Stimulated activated CD8-positive, alpha-beta memory T cell treated with anti-CD3 and anti-CD28 coated beads, Interleukin-12 subunit alpha, Interleukin-12 subunit beta, amount 100 ng/mL, for 24 hours (primary cell): ENCODE measurements around the gene NEURL1.

ENCODE experiments used
- DNase-seq: peaks from one replicate; pipeline ENCODE4 v3.0.0-alpha.2; 2020; ENCODE audit errors: extremely low read depth

NEURL1 gene

GRCh38 chr10:103546401-103546800 is 52.9 kb downstream of the NEURL1 start:
- DNase-seq = no peak

- DNase-seq = no peak
Measured at GRCh38 chr10:103547391-103547946, 54.0 kb downstream of the NEURL1 start.

GRCh38 chr10:103548006-103548405 is 54.5 kb downstream of the NEURL1 start:
- DNase-seq = no peak

- no peak for DNase-seq
Measured at GRCh38 chr10:103548581-103549348, 55.3 kb downstream of the NEURL1 start.

GRCh38 chr10:103549349-103549685 is 55.8 kb downstream of the NEURL1 start:
- no peak for DNase-seq

GRCh38 chr10:103550229-103550628 is 56.7 kb downstream of the NEURL1 start:
- no peak for DNase-seq

- no peak for DNase-seq
Measured at GRCh38 chr10:103551619-103552602, 58.4 kb downstream of the NEURL1 start.

GRCh38 chr10:103552856-103553742 is 59.6 kb downstream of the NEURL1 start:
- DNase-seq = no peak

GRCh38 chr10:103553743-103554487 is 60.4 kb downstream of the NEURL1 start:
- DNase-seq = no peak

GRCh38 chr10:103554488-103555324 is 61.2 kb downstream of the NEURL1 start:
- DNase-seq = no peak

GRCh38 chr10:103555325-103555649 is 61.8 kb downstream of the NEURL1 start:
- DNase-seq = no peak

GRCh38 chr10:103555712-103556111 is 62.2 kb downstream of the NEURL1 start:
- DNase-seq = no peak

- DNase-seq = no peak
Measured at GRCh38 chr10:103556383-103557007, 63.0 kb downstream of the NEURL1 start.

- no peak for DNase-seq
Measured at GRCh38 chr10:103557455-103557854, 64.0 kb downstream of the NEURL1 start.

GRCh38 chr10:103558911-103559310 is 65.4 kb downstream of the NEURL1 start:
- DNase-seq = no peak

GRCh38 chr10:103559776-103560175 is 66.3 kb downstream of the NEURL1 start:
- DNase-seq = no peak

- no peak for DNase-seq
Measured at GRCh38 chr10:103560886-103561285, 67.4 kb downstream of the NEURL1 start.

GRCh38 chr10:103562383-103562782 is 68.9 kb downstream of the NEURL1 start:
- DNase-seq = no peak
